Uterus (tissue), 2 donors: ENCODE measurements around the gene FAIM2.

Experiments
- POLR2A ChIP-seq, 2 donors: fragments of 450-650 bp; IDR thresholded peaks; one replicate each; pipeline ENCODE4 v1.6.1; 2016; ENCODE audit warnings: antibody characterized with exemption in 2 of 2, mild to moderate bottlenecking in 1 of 2, moderate library complexity in 1 of 2
- TF ChIP-seq, protein P1 (sequence below), 4 experiments: fragments of 200-600 bp in 2 of 4; fragments of 450-650 bp in 2 of 4; sonication (generic) in 2 of 4; IDR thresholded peaks; one replicate each; pipeline ENCODE4 v1.5.1; 2016 to 2019; ENCODE audit warnings: antibody characterized with exemption in 4 of 4, mild to moderate bottlenecking in 2 of 4, moderate library complexity in 1 of 4

DNA sequence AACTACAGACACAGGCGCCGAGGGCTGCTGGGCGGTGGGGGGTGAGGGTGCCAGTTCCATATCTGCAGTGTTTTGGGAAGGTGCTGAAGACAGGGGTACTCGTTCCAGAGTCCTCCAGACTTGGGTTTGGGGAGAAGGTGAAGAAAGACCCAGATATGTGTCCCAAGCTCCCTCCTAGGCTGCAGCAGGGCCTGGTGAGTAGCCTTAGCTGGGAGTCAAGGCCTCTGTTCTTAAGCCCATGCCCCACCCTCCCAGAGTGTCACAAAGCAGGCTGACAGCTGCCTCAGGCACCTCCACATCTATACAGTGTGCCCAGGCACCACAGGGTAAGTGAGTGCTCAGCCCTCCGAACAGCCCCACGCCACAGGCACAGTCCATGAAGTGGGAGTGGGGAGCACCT lies 79.7 kb downstream of the FAIM2 start:
- TF ChIP-seq, protein P1, sequence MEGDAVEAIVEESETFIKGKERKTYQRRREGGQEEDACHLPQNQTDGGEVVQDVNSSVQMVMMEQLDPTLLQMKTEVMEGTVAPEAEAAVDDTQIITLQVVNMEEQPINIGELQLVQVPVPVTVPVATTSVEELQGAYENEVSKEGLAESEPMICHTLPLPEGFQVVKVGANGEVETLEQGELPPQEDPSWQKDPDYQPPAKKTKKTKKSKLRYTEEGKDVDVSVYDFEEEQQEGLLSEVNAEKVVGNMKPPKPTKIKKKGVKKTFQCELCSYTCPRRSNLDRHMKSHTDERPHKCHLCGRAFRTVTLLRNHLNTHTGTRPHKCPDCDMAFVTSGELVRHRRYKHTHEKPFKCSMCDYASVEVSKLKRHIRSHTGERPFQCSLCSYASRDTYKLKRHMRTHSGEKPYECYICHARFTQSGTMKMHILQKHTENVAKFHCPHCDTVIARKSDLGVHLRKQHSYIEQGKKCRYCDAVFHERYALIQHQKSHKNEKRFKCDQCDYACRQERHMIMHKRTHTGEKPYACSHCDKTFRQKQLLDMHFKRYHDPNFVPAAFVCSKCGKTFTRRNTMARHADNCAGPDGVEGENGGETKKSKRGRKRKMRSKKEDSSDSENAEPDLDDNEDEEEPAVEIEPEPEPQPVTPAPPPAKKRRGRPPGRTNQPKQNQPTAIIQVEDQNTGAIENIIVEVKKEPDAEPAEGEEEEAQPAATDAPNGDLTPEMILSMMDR (IDR thresholded peaks at IDR 0.05), result no peak
- TF ChIP-seq POLR2A (IDR thresholded peaks at IDR 0.05), result no peak
